ENCODE results near the gene AS3MT.
"Not testable (repeated sequence)": the region's sequence is repeated elsewhere in the genome, so short reads cannot be mapped to it uniquely, and the experiment has no call there.

AS3MT gene, protein sequence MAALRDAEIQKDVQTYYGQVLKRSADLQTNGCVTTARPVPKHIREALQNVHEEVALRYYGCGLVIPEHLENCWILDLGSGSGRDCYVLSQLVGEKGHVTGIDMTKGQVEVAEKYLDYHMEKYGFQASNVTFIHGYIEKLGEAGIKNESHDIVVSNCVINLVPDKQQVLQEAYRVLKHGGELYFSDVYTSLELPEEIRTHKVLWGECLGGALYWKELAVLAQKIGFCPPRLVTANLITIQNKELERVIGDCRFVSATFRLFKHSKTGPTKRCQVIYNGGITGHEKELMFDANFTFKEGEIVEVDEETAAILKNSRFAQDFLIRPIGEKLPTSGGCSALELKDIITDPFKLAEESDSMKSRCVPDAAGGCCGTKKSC

DNA sequence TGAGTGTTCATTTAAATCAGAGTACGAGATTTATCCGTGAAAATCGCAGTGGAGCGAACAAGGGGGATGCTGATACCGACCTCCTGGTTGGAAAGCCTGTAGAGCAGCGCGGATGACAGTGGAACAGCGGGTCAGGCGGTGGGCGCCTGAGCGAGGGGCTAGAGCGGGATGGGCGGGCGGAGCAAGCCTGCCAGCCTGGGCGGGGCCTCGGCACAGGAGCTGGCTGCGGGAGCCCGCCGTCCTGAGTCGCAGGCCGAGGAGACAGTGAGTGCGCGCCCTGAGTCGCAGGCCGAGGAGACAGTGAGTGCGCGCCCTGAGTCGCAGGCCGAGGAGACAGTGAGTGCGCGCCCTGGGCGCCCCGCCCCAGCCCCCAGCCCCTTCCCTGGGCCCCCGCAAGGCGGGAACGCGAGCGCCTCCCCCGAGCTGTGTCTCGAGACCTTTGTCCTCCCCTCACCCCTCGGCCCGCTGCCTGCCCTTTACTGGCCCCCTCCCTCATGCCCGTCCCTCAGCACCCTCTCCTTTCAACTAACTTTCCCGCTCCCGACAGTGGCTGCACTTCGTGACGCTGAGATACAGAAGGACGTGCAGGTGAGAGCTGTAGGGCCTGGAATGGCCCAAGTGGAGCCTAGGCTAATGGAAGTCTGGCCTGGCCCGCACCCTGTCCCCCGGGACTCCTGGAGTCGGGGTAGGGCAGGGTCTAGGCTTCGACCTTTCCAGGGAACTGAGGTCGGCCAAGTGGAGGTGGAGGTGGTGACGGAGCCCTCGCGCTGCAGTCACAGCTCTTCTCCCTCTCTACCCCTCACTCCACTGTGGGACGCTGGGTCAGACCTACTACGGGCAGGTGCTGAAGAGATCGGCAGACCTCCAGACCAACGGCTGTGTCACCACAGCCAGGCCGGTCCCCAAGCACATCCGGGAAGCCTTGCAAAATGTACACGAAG, at the start of gene AS3MT:
Gene AS3MT (plus strand): TSS at position 213 of the 941 bp plus-strand sequence. CDS start 123 bp downstream, at position 336.
- Histone ChIP-seq H3K9me3 (ENCODE audit: control insufficient read depth, insufficient read depth, low read length) (no peaks in the 10 kb centered on the region), H3K4me1 (ENCODE audit: insufficient read depth, low read length) (no peaks in the 10 kb centered on the region), H3K9ac (ENCODE audit: low read depth, low read length) (peak within 1 kb of the TSS; percentile 71), H3K36me3 (ENCODE audit: insufficient read depth, low read length) (no peaks in the 10 kb centered on the region)

DNA sequence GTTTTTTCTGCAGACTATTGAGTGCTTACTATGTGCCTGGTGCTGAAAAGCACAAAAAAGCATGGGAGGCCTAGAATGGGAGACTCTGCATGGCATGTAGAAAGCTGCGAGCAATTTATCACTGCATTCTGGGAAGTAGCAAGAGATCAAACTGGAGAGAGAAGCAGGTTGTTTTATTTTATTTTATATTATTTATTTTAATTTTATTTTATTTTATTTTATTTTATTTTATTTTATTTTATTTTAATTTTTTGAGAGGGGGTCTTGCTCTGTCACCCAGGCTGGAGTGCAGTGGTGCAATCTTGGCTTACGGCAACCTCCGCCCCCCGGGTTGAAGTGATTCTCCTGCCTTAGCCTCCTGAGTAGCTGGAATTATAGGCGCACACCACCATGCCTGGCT, 49.3 kb upstream of the AS3MT start:
- H3K4me1 ChIP-seq (ENCODE audit: insufficient read depth, low read length), result peaks cover 14% of the 10 kb centered on the region
- H3K36me3 ChIP-seq (ENCODE audit: insufficient read depth, low read length); H3K9ac ChIP-seq (ENCODE audit: low read depth, low read length); H3K9me3 ChIP-seq (ENCODE audit: control insufficient read depth, insufficient read depth, low read length): not testable (repeated sequence)

DNA sequence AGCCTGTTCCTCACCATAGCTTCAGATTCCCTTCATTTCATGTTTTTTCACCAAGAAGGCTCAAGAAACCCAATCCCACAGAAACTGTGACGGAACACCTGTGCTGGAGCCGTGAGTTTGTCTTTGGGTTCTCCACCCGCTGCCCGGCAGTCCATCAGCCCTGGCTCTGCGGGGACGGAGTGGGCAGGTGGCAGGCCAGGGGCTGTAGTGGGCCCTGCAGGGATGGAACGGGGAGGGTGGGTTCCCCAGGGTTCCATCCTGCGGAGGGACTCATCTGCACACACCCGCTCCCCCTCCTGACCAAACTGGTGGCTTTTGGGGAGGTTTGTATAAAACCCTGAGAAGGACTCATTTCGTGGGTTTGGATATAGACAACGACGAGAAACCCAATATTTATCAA, 47.0 kb upstream of the AS3MT start:
- Histone ChIP-seq H3K36me3 (ENCODE audit: insufficient read depth, low read length) (no peaks in the 10 kb centered on the region), H3K4me1 (ENCODE audit: insufficient read depth, low read length) (no peaks in the 10 kb centered on the region)

DNA sequence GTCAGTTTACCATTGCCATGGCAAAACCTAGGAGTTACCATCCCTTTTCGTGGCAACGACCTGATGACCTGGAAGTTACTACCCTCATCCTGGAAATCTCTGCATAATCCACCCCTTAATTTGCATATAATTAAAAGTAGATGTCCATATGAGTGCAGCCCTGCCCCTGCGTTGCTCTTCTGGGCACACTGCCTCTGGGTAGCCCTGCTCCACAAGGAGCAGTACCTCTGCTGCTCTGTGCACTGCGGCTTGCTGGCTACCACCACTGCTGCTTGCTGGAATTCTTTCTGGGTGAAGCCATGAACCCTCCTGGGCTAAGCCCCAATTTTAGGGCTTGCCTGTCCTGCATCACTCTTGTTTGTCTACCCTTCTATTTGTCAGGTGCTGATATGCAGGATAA, 44.6 kb upstream of the AS3MT start:
- H3K9me3 ChIP-seq (ENCODE audit: control insufficient read depth, insufficient read depth, low read length), result no peaks in the 10 kb centered on the region
- no peak overlapping the region for H3K9ac ChIP-seq (ENCODE audit: low read depth, low read length)
- no peaks in the 10 kb centered on the region for H3K36me3 ChIP-seq (ENCODE audit: insufficient read depth, low read length)
- no peaks in the 10 kb centered on the region for H3K4me1 ChIP-seq (ENCODE audit: insufficient read depth, low read length)

More for the DNA sequence above, 47.0 kb upstream of the AS3MT start:
- H3K9me3 ChIP-seq (ENCODE audit: control insufficient read depth, insufficient read depth, low read length), result no peaks in the 10 kb centered on the region
- no peak overlapping the region for H3K9ac ChIP-seq (ENCODE audit: low read depth, low read length)

DNA sequence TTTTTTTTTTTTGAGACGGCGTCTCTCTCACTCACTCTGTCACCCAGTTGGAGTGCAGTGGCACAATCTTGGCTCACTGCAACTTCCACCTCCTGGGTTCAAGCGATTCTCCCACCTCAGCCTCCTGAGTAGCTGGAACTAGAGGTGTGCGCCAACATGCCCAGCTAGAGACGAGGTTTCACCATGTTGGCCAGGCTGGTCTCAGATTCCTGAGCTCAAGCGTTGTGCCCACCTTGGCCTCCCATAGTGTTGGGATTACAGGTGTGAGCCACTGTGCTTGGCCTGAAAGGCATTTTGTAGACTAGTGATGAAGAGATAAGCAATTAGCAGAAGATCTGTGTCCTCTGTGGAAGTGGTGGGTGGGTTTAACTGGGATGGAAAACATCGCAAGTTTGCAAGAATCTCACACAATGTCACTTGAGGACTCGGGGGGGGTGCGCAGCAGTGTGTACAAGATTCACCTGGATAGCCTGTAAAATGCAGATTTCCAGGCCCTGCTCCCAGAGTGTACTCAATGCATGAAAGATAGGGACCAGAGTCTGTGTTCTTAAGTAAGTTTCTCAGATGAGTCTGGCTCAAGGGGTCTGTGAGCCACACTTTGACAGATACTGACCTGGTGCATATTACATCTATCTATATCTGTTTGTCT, 43.0 kb upstream of the AS3MT start:
- Histone ChIP-seq H3K36me3 (ENCODE audit: insufficient read depth, low read length) (no peaks in the 10 kb centered on the region), H3K4me1 (ENCODE audit: insufficient read depth, low read length) (no peaks in the 10 kb centered on the region), H3K9me3 (ENCODE audit: control insufficient read depth, insufficient read depth, low read length) (no peaks in the 10 kb centered on the region), H3K9ac (ENCODE audit: low read depth, low read length) (no peak overlapping the region)

DNA sequence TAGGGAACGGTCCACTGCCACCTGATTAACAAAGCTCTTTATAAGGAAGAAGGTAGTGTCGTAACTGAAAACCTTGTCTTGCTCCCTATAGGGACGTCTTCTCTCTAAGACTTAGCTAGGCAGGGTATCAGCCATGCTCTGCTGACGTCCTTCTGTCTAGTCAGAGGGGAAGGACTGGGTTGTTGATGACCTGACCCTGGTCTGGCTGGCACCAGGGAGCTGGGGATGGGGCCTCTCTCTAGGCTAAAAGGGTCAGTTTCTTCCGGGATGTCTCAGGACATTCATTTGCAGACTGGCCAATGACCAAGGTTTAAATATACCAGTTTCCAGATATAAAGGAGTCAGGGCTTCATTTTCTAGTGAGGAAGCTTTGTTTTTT, 41.7 kb upstream of the AS3MT start:
- Histone ChIP-seq H3K4me1 (ENCODE audit: insufficient read depth, low read length) (no peaks in the 10 kb centered on the region), H3K9ac (ENCODE audit: low read depth, low read length) (no peak overlapping the region), H3K9me3 (ENCODE audit: control insufficient read depth, insufficient read depth, low read length) (no peaks in the 10 kb centered on the region), H3K36me3 (ENCODE audit: insufficient read depth, low read length) (no peaks in the 10 kb centered on the region)

DNA sequence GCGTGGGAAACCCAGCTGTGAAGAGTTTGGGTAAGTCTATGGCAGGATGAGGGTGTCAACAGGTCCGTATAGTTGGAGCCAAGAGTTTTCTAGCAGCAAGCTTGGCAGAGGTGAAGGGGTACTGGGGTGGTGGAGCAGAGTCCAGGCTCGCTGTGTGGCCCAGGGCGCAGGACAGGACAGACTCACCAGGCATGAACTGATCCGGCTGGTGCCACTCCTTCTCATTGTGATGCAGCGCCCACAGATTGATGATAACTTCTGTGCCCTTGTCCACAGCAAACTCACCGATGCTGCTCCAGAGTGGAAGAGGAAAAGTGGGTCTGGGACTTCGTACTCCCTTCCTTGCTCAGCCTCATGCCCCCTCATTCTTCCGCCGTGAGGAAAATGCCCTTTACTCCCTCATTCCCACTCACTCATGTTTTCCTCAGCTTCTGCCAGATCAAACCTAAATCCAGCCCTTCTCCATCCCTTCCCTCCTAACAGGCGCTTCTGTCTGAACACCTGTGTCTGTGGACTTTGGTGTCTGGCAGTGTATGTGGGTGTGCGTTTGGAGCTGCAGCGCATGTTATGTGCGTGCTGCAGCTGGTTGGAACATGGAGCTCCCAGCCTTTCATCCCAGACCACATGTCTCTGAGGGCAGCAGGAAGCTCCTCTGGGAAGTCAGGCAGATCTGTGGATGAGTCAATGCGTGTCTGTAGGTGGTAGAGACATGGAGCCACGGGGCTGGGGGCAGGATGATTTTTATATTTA, 37.8 kb upstream of the AS3MT start:
- Histone ChIP-seq H3K9me3 (ENCODE audit: control insufficient read depth, insufficient read depth, low read length) (no peaks in the 10 kb centered on the region), H3K9ac (ENCODE audit: low read depth, low read length) (no peak overlapping the region)

DNA sequence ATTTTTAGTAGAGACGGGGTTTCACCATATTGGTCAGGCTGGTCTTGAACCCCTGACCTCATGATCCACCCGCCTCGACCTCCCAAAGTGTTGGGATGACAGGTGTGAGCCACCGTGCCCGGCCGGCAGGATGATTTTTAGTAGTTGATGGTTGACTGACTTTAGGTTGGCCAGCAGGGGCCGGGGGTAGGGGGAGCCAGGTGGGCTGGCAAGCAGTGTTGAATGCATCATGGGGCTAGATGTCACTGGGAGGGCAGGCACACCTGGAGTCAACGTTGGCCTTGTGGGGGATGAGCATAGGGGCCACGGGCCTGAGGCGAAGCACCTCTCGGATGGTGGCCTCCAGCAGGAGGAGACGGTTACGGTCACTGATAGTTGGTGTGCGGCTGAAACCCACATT, 37.0 kb upstream of the AS3MT start:
- Histone ChIP-seq H3K9me3 (ENCODE audit: control insufficient read depth, insufficient read depth, low read length) (no peaks in the 10 kb centered on the region), H3K9ac (ENCODE audit: low read depth, low read length) (no peak overlapping the region), H3K36me3 (ENCODE audit: insufficient read depth, low read length) (no peaks in the 10 kb centered on the region), H3K4me1 (ENCODE audit: insufficient read depth, low read length) (no peaks in the 10 kb centered on the region)

More for the DNA sequence above, 37.8 kb upstream of the AS3MT start:
- H3K4me1 ChIP-seq (ENCODE audit: insufficient read depth, low read length), result no peaks in the 10 kb centered on the region
- no peaks in the 10 kb centered on the region for H3K36me3 ChIP-seq (ENCODE audit: insufficient read depth, low read length)

DNA sequence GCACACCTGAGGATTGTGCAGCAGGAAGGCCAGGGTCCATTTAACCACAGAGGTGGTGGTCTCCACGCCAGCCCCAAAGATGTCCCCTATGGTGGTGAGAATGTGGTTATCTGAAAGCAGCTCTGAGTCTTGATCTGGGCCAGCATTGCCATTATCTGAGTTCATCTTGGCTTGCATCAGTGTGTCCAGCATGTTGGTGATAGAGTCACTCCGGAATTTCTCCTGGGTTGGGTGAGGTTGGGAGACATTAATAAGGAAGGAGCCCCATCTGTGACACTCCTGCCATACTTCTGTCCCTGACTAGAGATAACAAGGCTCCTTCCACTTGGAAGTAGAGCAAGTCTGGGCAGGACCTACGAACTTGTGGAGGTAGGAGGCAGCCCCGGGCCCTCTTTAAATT, 36.3 kb upstream of the AS3MT start:
- H3K9me3 ChIP-seq (ENCODE audit: control insufficient read depth, insufficient read depth, low read length), result no peaks in the 10 kb centered on the region; the same call in 1 of the 2 replicates

DNA sequence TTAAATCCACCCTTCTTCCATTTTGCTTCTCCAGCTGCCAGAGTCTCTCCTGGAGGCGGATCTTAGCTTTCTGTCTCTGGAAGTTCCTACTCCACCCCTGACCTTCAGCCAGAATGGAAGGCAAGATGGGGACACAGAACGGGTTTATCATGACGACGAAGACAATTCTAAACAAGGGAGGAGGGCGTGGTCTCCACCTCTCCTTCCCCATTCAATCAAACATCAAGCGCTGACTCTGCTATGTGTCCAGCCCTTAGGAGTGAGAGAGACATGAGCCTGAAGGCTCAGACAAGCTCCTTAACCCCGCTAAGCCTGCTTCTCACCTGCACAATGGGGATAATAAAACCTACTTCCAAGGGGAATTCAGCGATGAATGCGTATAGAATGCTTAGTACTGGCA, 35.1 kb upstream of the AS3MT start:
- Histone ChIP-seq H3K9ac (ENCODE audit: low read depth, low read length) (no peak overlapping the region), H3K4me1 (ENCODE audit: insufficient read depth, low read length) (no peaks in the 10 kb centered on the region), H3K9me3 (ENCODE audit: control insufficient read depth, insufficient read depth, low read length) (no peaks in the 10 kb centered on the region; the same call in 1 of the 2 replicates), H3K36me3 (ENCODE audit: insufficient read depth, low read length) (no peaks in the 10 kb centered on the region)

More for the DNA sequence above, 36.3 kb upstream of the AS3MT start:
- Histone ChIP-seq H3K4me1 (ENCODE audit: insufficient read depth, low read length) (no peaks in the 10 kb centered on the region), H3K36me3 (ENCODE audit: insufficient read depth, low read length) (no peaks in the 10 kb centered on the region), H3K9ac (ENCODE audit: low read depth, low read length) (no peak overlapping the region)

DNA sequence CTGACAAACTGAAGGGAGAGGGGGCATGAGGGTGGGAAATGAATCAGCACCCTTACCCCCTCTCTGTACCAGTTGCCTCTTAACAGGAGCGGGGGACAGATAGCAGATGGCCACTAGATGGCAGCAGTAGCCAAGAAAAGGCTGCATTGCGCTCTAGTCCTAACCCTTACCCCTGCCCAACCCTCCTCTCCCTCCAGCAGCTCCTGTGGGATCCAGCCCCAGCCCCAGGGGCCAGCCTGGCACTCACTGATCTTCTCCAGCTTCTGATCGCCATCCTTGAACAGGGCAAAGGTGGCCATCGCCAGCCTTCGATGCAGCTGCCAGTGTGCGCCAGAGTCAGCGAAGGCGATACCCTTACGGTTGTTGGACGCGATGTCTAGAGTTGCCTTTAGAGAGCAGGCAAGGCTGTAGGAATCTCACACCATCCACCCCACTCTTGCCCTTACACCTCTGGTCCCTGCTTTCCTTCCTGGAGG, 34.2 kb upstream of the AS3MT start:
- no peaks in the 10 kb centered on the region; the same call in 1 of the 2 replicates for H3K9me3 ChIP-seq (ENCODE audit: control insufficient read depth, insufficient read depth, low read length)
- no peaks in the 10 kb centered on the region for H3K36me3 ChIP-seq (ENCODE audit: insufficient read depth, low read length)
- H3K9ac ChIP-seq (ENCODE audit: low read depth, low read length), result no peak overlapping the region
- H3K4me1 ChIP-seq (ENCODE audit: insufficient read depth, low read length), result no peaks in the 10 kb centered on the region

DNA sequence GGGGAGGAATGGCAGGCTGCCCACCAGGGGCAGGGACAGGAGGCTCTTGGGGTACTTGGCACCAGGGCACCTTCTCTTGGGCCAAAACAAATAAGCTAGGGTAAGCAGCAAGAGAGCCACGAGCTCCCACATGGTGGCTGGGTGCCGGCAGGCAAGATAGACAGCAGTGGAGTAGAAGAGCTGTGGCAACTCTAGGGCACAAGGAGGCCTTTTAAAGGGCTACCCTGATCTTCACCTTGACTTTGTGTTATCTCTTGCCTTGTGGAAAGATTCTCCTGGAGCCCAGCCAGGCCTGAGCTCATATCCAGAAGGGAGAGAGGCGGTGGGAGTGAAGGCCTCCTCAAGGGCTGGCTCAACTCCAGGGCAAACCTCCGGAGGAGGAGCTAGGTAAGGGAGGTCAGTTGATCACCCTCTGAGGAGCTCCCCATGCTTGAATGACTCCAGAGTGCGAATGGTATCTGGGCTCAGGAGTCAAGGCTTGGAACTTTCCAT, 32.0 kb upstream of the AS3MT start, which contains the start of gene CYP17A1:
Gene CYP17A1 (minus strand): TSS at position 184 of the 492 bp plus-strand sequence. CDS start 52 bp downstream, at position 132.
- no peak within 1 kb of the TSS for H3K9ac ChIP-seq (ENCODE audit: low read depth, low read length)

DNA sequence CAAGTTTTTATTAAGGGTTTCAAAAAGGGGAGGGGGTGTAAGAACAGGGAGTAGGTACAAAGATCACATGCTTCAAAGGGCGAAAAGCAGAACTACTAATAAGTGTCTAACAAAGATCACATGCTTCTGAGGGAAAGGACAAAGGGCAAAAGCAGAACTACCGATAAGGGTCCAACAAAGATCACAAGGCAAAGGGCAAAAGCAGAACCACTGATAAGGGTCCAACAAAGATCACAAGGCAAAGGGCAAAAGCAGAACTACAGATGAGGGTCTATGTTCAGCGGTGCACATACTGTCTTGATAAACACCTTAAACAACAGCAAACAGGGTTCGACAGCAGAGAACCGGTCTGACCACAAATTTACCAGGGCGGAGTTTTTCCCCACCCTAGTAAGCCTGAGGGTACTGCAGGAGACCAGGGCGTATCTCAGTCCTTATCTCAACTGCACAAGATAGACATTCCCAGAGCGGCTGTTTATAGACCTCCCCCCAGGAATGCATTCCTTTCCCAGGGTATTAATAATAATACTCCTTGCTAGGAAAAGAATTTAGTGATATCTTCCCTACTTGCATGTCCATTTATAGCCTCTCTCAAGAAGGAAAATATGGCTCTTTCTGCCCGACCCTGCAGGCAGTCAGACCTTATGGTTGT, 30.9 kb upstream of the AS3MT start:
- H3K9ac ChIP-seq (ENCODE audit: low read depth, low read length); H3K36me3 ChIP-seq (ENCODE audit: insufficient read depth, low read length); H3K9me3 ChIP-seq (ENCODE audit: control insufficient read depth, insufficient read depth, low read length); H3K4me1 ChIP-seq (ENCODE audit: insufficient read depth, low read length): not testable (repeated sequence)

More for the DNA sequence above, 32.0 kb upstream of the AS3MT start, which contains the start of gene CYP17A1:
- no peaks in the 10 kb centered on the region for H3K4me1 ChIP-seq (ENCODE audit: insufficient read depth, low read length)
- H3K9me3 ChIP-seq (ENCODE audit: control insufficient read depth, insufficient read depth, low read length), result no peaks in the 10 kb centered on the region; the same call in 1 of the 2 replicates
- H3K36me3 ChIP-seq (ENCODE audit: insufficient read depth, low read length), result no peaks in the 10 kb centered on the region
